HuH-7.5 (cell line): Measurements from ENCODE around the gene PRCP.

Experiments used
- DNase-seq: peaks from one replicate; pipeline ENCODE4 v3.0.0; 2011; ENCODE audit warnings: low spot score

The PRCP gene

GRCh38 chr11:82907371-82907770 lies 7.1 kb upstream of the PRCP start:
- no peak for DNase-seq

- DNase-seq = no peak
These were observed 6.7 kb upstream of the PRCP start for GRCh38 chr11:82906931-82907330.

GRCh38 chr11:82906236-82906635 lies 6.0 kb upstream of the PRCP start:
- no peak for DNase-seq

GRCh38 chr11:82903843-82904586 lies 3.8 kb upstream of the PRCP start:
- DNase-seq = no peak

- DNase-seq = no peak
These were observed 2.6 kb upstream of the PRCP start for GRCh38 chr11:82902880-82903279.

GRCh38 chr11:82901922-82902485 lies 1.8 kb upstream of the PRCP start:
- no peak for DNase-seq

GRCh38 chr11:82901165-82901921 lies 1.1 kb upstream of the PRCP start, which contains the start of gene DDIAS:
DDIAS (plus strand) TSS chr11:82901736; CDS start chr11:82914739, 13,003 bp downstream.
- peak; percentile 55 for DNase-seq

- no peak for DNase-seq
These were observed 313 bp downstream of the PRCP start for GRCh38 chr11:82899957-82900276.

- DNase-seq = no peak
These were observed 927 bp downstream of the PRCP start for GRCh38 chr11:82899186-82899820.

- no peak for DNase-seq
These were observed 2.0 kb downstream of the PRCP start for GRCh38 chr11:82898241-82898640.

GRCh38 chr11:82896183-82896582 lies 4.0 kb downstream of the PRCP start:
- no peak for DNase-seq

GRCh38 chr11:82895437-82896091 lies 4.7 kb downstream of the PRCP start:
- DNase-seq = no peak

GRCh38 chr11:82892611-82893169 lies 7.5 kb downstream of the PRCP start:
- DNase-seq = no peak

GRCh38 chr11:82890936-82891335 lies 9.3 kb downstream of the PRCP start:
- DNase-seq = no peak

GRCh38 chr11:82890002-82890341 lies 10.3 kb downstream of the PRCP start:
- no peak for DNase-seq

- DNase-seq = no peak
These were observed 10.9 kb downstream of the PRCP start for GRCh38 chr11:82889133-82890001.

- DNase-seq = no peak
These were observed 16.4 kb downstream of the PRCP start for GRCh38 chr11:82883853-82884252.

GRCh38 chr11:82874646-82875523 lies 25.3 kb downstream of the PRCP start:
- DNase-seq = no peak

- DNase-seq = no peak
These were observed 26.3 kb downstream of the PRCP start for GRCh38 chr11:82873919-82874333.
